Measurements from ENCODE around the gene DUSP10. TPM values are rescaled to one million over a fixed set of nuclear protein-coding genes. Genes with fewer than 3 reads are reported as not detected.

Gene DUSP10
- total RNA-seq, 1 donor from 2014 or later, result 2.8 TPM

DNA sequence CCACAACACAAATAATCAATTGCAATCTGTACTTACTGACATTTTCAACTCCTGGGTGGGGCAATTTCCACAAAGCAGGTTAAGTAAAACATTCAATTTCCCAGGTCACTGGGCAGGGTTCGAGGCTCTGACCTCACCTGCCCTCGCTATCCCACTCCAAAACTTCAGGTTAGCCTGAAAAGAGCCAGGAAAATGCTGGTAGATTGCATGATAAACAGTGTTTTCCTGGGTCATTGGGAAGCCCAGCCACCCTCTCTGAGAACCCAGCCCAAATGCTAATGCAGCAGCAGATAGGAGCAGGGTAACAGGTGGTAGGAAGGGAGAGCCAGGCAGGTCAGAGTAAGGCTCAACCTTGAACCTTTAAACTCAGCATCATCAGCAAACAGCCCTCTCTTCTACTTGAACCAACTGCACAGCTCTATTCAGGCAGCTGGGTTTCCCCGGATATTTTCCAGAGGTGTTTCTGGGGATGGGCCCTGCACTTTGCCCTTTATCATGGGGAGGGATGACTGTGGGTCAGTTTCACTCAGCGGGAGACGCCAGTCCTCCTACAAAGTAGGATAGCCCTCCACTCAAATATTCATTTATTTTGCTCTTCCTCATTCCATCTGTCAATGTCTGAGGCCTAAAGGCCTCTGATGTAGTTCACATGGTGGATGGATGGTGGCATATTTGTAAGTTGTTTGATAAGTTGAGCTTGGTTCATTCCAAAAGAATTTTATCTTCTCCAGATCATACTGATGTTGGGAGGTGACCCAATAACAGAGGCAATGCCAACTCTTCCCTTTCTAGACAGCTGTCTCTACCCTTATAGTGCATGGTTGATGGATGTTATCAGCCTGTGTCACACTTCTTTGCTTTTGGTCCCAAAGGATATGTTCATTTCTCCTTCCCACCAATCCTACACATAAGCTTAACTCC, 65.7 kb downstream of the DUSP10 start:
- DNase-seq (ENCODE audit: low spot score), result no peak
- intact Hi-C loops (cut with DNase I), result no loop called here

DNA sequence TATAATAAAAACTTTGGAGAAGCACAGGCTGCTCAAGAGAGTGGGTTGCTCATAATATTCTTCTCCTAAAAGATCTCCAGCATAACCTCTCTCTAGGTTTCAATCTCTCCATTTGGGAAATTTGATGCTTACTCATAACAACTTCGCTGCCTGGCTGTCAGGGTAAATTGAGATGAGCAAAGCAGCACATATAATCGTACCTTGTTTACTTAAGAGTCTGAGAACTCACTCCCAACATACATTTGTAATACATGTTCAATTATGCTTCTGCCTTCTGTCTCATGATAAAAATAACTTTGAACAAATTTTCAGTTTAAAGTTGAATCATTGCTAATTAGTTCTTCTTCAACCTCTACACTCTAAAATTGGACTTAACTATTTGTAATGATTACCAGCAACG, 68.9 kb downstream of the DUSP10 start:
- DNase-seq (ENCODE audit: low spot score), result no peak
- intact Hi-C loops (cut with DNase I), result no loop called here

DNA sequence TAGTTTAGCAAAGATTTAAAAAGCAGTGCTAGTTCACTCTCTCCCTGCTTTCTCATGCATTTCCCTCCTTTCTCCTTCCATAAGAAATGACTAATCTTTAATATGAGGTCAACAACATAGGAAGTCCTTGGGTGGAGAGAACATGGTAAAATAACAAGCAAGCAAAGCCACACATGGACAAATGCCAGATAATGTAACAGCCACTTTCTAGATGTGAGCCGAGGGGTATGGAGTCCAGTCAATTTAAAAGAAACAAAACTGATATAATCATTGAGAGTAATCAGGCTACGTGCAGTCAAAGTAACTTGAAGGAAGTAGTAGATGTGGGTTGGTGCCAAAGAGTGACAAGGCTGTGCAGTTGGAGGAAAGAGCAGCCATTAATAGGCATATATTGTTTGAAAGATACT, 69.6 kb downstream of the DUSP10 start:
- intact Hi-C loops (cut with DNase I), result no loop called here
- DNase-seq (ENCODE audit: low spot score), result no peak

DNA sequence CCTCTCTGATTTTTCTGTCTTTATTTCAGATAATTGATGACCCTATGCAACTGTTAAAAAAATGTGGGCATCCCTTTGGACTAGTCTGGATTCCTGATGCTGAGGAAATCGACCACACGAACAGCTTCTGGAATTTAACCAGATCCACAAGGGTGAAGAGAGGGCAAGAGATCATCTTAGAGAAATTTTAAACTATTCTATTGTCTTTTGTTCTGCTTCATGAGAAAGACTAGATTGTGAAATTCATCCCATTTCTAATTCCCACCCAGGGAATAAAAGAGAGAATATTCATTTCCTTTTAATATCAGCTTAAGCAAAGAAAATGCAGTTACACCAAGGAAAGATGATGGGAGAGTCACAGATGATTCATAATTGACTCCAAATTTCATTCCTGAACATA, 71.8 kb downstream of the DUSP10 start:
- intact Hi-C loops (cut with DNase I), result no loop called here
- no peak for DNase-seq (ENCODE audit: low spot score)

DNA sequence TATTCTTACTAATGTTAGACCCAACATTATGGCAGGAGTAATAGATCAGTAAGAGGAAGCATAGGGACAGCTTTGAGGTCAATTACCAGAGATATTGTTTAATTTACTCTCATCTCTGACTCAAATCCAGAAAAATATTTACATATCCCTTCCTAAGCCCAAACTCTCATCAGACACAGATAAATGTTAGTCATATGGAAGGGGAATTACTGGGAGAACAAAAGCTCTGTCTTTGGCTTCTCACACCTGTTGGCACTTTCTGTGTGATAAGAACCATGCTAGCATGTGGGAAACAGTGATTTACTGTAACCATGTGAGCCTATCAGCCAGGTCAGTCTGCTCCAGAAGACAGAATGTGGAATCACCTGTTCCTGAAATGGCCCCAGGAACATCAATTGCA, 72.4 kb downstream of the DUSP10 start:
- DNase-seq (ENCODE audit: low spot score), result no peak
- intact Hi-C loops (cut with DNase I), result no loop called here

DNA sequence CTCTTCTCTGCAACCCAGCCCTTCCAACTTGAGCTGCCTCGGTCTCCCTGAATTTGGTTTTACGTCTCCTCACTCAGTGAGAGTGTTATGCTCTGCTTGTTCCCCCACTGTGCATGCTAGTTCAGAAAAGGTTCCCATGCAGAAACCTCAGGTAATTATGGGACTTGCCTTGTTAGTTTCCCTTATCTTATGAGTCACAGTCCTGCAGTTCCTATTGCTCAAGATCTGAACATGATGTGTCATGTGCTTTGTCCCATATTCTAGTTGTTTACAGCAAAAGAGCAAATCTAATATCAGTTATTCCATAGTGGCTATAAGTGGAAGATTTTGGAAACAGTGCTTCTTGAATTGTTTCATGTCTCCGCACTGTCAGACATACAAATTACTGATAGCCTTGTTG, 74.4 kb downstream of the DUSP10 start:
- no peak for DNase-seq (ENCODE audit: low spot score)
- intact Hi-C loops (cut with DNase I), result no loop called here

DNA sequence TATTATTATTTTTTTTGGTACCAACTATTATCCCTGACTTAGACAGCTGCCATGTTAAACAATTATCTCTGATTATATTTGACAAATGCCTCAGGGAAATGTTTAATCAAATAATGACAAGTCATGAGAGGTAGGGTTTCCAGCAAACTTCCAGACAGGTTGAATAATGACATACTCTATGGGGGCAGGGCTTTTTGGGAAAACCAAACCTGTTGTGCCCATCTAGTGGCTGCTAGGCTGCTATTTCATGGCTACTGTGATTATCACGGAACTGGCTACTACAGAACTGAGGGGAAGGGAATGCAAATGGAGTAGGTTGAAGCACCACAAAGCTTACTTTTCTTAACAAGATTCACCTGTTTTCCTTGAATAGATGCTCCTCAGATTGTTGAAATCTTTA, 77.6 kb downstream of the DUSP10 start:
- DNase-seq (ENCODE audit: low spot score), result no peak
- intact Hi-C loops (cut with DNase I), result no loop called here

DNA sequence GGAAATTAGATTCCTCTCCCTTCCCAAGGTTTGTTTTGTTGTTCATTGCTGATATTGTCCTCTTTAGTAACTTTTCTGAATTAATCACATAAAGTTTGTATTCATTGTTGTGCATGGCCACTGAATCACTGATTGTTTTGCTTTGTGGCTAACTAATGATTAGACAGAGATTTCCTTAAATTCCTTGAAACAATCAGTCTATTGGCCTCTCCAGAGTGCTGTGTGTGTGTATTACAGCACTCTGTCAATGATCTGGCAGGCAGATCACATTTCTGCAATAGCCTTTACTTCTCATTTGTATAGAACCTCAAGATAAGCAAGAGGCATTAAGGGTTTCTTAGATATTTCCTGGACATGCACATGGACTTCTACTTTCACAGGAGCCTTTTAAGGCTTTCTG, 78.6 kb downstream of the DUSP10 start:
- intact Hi-C loops (cut with DNase I), result no loop called here
- DNase-seq (ENCODE audit: low spot score), result no peak

DNA sequence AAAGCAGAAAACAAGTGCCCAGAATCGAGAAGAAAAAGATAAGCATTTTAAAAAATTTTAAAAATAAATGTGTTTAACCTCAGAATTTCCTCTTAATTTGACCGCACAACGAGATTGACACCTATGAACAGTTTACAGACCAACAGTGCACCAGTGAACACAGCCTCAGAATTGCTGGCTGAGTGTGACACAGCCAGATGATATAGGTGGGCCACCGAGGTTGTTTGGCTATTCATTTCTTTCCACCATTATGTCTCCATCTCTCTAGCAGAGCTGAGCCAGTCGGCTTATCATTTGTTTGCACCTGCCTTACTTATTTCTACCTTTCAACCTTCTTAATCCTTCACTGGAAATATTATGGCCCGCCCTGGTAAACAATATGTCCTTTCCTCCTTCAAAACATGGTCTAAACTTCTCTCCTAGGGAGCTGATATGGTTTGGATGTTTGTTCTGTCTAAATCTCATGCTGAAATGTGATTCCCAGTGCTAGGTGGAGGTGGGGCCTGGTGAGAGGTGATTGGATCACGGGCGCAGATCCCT, 86.1 kb downstream of the DUSP10 start:
- no peak for DNase-seq (ENCODE audit: low spot score)
- intact Hi-C loops (cut with DNase I), result no loop called here
